COR-L47 (cell line): Measurements from ENCODE around the gene ZMYND11.
"Not testable (repeated sequence)": the region's sequence is repeated elsewhere in the genome, so short reads cannot be mapped to it uniquely, and the experiment has no call there.

Source experiments
- DNase-seq: peaks from one replicate; lab custom pipeline; 2025; lab: John Stamatoyannopoulos, UW

The ZMYND11 gene

DNA sequence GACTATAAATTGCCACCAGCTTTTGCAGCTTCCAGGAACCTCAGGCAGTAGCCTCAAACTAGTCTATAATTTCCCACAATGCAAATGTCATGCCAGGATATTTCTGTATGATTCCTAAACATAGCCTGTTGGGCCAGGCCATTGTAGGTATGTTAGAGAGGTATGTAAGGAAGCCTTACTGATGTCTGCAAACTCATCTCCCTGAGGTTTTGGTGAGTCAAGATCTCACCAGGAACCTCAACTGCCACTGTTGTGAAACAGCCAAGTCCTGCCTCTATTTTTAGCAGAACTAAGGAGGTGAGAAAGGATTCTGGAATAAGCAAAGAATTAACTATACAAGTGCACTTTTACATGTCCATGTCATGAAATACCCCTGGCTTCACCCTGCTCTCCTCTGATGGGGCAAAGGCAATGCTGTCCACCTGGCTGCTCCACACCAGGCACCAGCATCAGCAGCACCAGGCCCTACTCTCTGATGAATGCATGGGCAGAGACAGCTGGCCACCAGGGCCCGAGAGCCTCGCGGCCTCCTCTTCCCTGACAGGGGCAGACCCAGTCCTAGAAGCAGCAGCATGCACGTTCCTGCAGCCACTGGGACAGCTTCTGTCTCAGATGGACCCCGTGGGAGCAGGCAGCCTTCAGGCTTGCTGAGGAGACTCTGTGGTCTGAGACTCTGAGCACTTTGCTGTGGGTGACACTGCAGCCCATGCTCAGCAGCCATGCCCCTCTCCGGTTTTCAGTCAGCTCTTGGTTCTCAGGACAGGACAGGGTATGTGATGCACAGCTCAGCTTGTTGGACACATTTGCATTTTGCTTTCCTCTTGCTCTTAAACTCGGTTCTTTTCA lies 147.3 kb downstream of the ZMYND11 start:
- DNase-seq: no peak

- no peak for DNase-seq
These were observed 147.9 kb downstream of the ZMYND11 start for GRCh38 chr10:283140-283479.

DNA sequence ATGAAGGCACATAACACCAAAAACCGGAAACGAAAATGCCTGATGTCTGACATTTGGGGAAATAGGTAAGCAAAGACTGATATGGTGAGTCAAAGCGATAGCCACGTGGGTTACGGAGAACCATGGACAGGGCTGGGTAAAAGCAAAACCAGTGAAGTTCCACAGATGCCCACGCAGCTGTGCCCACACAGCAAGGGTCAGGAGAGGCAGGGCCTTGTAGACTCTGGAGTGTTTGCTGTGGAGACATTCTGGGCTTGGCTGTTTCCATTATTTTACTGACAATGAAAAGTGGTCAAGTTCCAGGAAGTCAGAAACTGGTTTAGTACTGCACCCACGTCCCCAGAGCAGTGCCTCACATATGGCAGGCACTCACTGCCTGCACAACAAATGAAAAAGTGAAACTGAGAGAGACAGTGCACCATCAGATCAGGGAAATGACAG lies 148.7 kb downstream of the ZMYND11 start:
- DNase-seq: no peak

DNA sequence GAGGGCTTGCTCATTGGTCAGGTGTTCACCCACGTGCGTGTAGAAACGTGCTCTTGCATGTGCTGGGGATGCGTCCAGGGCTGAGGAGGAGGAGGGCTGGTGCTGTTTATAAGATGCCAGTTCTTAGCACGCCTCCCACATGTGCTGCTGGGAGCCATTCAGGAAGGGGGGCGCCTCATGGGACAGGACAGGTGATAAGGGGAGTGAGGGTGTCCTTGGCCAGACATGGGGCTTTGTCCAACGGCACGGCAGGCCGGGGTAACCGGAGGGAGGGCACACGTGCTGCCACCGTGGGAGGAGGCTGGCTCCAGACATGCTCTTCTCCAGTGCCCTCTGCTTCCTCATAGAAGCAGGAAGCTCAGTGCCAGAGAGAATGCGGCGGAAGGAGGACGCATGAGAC lies 150.0 kb downstream of the ZMYND11 start:
- DNase-seq: no peak

GRCh38 chr10:287026-287709 lies 151.9 kb downstream of the ZMYND11 start:
- no peak for DNase-seq

GRCh38 chr10:287814-288213 lies 152.6 kb downstream of the ZMYND11 start:
- DNase-seq: no peak

DNA sequence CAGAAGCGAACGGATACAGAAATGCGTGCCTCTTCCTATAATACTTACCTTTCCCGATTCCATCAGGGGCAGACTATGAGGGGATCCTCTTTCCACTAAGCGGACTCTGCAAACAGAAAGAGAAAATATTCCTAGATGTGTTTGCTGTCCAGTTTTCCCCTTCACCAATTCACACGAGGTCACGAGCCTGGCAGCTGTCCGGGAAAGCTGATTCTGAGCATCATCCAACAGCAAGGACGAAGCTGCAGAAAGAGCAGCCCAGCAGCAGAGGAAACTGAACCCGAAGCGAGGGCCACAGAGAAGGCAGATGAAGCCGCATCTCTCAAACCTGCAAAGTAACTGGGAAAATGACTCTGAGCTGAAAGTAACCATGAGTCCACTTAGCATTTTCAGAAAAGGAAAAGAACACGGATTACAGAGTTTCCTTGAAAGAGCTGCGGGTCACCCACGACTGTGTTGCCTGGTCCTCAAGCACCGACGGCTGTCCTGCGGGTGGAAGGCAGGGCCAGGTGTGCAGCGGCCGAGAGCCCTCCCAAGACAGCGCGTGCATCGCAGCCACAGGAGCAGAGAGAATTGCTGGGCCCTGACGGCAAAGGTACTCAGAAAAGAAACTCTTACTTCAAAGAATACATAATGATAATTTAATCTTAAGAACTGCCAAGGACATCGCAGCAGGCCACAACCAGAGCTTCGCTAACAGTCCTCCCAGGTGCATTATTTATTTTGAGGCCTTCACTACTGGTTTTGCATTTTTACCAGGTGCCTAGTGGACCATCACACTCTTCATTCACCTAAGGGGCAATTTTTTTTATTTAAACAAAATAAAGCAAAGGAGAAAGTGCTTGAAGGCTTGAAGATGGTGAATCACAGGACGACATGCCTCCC lies 153.3 kb downstream of the ZMYND11 start:
- DNase-seq: no peak

- DNase-seq: no peak
These were observed 154.3 kb downstream of the ZMYND11 start for GRCh38 chr10:289581-289980.

DNA sequence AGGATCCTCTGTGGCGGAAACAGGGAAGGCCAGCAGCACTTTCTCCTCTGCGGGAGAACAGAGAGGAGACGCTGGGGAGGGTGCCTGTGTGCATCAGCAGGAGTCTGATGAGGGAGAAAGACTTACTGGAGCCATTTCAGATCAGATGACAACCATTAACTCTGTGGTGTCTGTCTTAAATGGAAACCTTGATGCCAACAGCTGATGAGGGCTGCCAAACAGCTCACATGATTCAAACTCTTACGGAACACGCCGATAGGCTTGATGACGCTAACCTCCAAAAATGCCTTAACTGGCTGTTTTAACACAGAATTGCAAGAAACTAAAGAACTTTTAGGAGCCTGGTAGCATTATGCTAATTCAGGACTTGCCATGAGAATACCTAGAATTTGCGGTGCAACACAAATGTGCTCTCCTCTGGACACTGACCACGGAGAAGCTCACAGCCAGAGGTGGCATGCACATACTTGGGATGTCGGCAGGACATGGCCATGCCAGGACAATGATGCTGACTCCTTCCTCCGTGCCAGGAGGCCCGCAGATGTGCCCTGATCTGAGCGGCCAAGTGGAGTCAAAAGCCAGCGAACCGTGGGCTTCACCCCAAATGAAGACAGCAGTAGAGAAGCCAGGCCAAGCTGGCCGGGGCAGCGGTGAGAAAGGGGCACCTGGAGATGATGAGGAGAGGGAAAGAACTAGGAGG lies 154.9 kb downstream of the ZMYND11 start:
- DNase-seq: no peak

GRCh38 chr10:293636-294035 lies 158.4 kb downstream of the ZMYND11 start:
- no peak for DNase-seq

GRCh38 chr10:297567-297966 lies 162.3 kb downstream of the ZMYND11 start:
- no peak for DNase-seq

- no peak for DNase-seq
These were observed 162.8 kb downstream of the ZMYND11 start for GRCh38 chr10:298033-298432.

DNA sequence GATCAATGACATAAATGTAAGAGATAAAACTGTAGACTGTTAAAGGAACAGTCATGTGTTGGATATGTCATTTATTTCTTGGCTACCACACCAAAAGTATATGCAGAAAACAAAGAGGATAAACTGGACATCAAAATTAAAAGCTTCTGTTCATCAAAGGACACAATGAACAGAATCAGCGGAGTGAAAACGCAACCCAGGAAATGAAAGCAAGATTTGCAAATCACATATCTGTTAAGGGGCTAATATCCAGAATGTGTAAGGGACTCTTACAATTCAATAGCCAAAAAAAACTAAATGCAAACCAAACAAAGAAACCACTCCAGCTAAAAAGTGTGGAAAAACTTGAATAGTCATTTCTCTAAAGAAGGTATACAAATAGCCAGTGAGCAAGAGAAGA lies 164.3 kb downstream of the ZMYND11 start:
- no peak for DNase-seq

GRCh38 chr10:299969-300368 lies 164.7 kb downstream of the ZMYND11 start:
- no peak for DNase-seq

DNA sequence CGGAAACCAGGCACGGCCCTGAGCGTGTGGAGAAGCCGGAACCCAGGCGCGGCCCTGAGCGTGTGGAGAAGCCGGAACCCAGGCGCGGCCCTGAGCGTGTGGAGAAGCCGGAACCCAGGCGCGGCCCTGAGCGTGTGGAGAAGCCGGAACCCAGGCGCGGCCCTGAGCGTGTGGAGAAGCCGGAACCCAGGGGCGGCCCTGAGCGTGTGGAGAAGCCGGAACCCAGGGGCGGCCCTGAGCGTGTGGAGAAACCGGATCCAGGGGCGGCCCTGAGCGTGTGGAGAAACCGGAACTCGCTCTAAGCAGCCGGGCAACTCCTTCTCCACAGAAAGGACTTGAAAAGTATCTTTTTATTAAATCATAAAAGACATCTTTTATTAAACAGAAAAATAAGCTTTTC lies 165.3 kb downstream of the ZMYND11 start:
- not testable (repeated sequence) for DNase-seq

DNA sequence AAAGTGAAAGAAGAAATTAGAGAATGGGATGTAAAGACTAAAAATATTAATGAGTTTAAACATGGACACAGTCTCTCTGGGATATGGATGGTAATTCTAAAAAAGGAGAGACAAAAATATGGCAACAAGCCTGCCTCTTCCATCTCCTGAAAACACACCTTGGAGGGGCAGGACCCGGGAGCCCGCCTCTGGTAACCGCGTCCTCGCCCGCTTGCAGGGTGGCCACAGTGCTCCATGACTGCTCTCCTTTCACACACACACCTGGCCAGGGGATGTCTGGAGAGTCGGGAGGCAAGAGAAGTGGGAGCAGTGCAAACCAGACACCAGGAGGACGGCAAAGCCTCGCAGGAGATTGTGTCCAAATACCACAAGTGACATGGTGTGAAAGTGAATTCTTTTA lies 166.3 kb downstream of the ZMYND11 start:
- no peak for DNase-seq
